Stimulated activated naive CD4-positive, alpha-beta T cell (primary cell): ENCODE results near the gene KRT80.

Experiments used
- DNase-seq, 6 experiments: peaks; one replicate each; lab custom pipeline; 2025; lab: John Stamatoyannopoulos, UW

The KRT80 gene

DNA sequence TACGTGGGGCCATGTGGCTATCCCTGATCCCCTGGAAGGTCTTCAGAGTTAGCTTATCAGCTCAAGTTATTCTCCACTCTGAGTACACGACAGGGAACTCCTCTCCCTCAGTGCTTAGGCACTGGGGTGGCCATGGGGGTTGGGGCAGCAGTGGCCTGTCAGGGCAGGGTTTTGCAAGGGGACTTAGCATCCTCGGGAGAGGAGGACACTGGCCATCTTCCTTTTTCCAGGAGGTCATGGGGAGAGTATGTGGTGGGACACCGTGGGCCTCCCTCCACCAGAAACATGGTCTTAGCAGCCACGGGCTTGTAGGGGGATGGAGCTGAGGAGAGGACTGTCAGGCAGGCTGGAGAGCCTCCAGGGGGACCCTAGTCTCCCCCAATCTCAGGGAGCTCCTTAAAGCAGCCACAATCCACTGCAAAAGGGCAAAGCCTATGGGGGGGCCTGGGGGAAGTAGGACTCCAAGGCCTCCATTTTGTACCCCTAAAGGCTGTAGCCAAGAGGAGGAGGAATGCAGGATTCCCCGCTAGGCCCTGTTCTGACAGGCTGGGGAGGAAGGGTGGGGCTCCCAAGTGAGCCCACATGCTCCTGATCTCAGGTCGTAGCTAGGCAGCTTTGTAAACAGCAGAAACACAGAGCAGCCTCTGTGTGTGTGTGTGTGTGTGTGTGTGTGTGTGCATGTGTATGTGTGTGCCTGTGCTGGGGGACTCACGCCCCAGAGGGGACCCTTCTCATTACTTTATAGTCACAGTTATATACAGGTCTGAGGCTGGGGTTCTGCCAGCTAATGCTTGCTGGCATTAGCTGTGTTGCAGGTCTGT is 36.6 kb downstream of the KRT80 start:
- DNase-seq: peak; percentile 21 to 78 (median 60)

DNA sequence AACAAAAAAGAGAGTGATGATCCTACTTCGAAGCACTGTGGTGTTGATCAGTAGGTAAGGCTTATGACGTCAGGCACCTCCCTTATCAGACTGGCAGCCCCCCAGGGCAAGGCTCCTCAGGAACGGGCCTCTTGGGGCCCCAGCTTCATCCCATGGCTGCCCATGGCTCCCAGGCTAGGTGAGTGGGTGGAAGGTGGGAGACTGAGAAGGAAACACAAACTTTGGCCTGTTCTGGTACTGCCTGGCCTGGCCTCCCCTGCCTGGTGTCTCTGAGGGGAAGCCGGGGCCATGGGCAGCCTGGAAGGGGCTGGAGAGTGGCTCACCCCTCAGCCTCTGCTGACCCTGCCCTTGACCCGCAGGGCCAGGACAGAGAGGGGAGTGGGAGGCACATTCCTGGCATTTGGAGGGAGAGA is 38.9 kb downstream of the KRT80 start:
- DNase-seq: no peak

DNA sequence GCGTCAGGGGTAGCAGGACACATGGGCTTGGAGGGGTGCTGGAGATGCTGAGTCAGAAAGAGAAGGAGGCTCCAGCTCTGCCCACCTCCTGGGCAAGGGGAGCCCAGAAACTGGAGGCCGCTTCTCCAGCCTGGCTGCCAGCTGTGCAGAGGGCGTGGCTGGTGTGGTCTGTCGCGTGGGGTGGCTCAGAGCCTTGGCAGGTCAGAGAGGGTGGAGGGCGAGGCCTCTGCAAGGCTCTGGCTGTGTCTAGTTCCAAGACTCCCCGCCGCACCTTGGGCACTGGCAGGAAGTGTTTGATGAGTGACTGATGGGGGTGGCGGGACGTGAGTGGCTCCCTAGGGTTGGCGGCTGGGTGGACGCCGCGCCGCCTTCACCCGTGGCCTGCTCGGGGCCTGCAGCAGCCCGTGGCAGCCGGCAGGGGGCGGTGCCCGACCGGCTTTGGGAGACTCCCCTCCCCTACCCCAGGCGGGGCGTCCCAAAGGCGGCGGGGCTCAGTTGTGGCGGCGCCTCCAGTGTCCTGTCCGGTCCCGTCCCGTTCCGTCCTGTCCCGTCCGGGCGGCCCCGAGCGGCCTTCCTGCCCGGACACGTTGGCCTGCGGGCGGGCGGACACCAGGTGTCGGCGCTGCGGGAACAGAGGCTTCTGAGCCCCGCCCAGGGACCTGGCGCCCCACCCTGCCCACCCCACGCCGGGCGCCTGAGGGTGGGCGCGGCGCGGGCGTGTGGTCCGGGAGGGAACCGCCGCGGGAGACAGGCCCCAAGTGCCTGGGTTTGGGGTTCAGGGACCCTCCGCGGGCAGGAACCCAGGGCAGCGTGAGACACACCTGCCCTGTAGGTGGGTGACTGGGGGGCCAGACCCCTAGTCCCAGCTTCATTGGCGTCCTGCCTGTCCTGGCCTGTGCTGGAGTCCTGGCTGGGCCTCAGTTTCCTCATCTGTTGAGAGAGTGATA is 39.7 kb downstream of the KRT80 start:
- peak; percentile 35 to 76 (median 68) for DNase-seq

DNA sequence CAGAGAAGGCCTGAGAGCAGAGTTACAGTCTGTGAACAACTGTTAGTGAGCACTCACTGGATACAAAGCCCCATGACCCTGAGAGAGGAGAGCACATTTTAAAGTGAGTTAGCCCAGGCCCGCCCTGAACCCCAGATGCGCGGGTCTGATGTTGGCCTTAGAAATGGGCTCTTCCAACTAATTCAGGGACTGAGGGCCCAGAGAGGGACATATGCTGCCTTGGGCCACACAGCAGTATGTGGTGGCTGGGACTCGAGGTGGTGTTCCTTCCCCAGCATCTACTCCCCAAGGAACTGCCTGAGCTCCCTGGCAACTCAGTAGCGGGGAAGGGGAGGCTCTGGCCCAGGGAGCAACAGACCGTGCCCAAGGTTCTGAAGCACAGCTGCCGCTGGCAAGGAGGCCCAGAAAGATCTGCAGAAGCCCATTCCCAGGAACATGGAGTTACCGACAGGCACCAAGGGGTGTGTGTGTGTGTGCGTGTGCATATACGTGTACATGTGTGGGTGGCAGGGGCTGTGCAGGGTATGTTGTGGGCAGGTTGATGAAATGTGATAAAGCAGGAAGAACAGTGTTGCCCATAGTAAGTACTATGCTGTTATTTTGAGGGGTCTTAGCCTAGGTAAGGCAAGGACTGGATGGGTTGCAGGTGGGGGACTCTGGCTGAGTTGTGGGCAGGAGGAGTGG is 40.5 kb downstream of the KRT80 start:
- DNase-seq: no peak

DNA sequence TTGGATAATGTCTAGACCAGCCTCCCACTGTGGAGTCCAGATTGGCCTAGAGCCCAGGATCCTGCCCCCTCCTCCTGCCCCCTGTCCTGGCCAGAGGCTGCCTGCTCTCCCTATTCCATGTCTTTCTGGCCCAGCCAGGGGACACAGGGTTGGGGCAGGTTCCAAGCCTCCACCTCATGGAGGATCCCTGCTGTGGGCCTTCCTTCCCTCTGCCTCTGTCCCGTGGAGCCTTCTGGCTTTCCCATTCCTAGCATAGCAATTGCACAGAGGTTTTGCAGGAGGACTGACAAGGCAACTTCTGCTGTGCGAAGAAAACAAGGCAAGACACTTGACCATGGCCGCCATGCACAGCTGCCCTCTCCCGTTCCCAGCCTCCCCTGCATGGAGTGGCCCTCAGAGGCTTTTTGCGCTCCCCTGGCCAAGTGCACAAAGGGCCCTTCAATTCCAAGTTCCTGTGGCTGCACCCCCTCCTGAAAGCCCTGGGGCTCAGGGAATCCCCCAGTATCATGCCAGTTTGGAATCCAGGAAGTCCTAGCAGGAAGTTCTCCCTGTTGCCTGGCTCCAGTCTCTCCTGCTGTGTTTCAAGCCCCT is 42.1 kb downstream of the KRT80 start:
- DNase-seq: no peak

DNA sequence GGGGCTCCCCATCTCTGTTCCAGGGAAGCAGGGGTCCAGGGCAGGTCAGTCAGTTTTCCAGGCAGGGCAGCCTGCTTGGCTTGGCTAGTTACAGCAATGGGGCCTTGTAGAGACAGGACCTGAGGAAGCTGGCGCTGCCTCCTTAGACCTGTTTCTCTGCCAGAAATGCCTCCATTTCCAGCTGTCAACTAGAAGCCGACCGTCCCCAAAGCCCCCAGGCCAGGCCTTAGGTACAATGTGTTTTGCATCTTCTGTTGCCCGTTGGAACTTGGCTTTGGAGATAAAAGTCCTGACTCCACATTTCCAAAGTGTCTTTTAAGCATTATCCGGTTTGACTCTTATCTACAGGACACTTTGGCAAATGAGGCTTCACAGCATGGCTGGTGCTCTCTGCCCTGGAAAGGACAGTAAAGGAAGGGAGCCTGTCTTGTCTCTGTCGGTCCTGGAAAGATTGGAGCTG is 42.6 kb downstream of the KRT80 start:
- DNase-seq: no peak

DNA sequence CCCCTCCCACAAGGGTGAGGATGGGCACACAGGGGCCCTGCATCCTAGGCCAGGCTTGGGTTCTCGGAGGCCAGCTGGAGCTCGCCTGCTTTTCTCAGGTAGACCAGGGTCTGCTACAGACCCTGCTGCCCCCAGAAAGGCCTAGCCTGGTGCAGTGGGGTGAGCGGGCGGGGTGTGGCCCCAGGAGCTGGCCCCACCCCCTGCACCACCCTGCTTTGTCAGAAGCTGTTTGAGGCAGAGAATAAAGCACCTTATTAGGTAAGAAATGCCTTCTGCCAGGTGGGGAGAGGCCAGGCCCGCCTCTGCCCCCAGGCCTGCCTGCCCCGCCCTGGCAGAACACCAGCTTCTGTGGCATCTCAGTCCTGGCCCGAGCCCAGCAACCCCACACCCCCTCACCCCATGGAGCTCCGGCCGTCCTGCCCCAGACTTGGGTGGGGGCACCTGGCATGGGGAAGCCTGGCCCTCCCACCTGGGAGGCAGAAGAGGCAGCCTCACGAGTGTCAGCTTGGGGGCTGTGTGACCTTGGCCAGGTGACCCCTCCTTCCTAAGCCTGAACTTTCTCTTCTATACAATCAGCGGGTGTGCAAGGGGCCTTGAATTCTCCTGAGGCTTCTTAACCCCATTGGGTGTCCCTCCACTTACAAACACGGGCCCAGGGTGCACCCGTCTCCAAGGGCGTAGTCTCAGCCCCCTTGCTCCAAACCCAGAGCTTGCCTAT is 43.2 kb downstream of the KRT80 start:
- no peak for DNase-seq

DNA sequence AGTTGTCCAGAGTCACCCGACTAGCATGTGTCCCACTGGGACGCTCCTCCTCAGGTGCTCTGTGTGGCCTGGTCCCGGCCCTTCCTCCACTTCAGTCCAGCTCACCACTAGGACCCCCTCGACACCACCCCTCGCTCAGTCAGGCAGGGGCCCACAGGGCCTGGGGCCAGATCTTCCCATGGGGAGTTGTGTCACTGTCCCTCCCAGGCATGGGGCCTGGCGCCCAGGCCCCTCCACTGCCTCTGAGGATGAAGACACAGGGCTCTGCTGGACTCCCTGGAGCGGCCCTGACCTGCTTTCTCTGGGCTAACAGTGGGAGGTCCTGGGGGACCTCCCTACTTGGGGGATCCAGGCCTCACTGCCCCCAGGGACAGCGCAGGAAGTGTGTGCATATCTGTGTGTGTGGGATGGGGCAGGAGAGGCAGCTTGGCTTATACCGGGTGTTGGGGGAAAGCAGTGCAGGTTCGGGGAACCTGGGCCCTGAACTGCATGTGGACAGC is 43.8 kb downstream of the KRT80 start:
- DNase-seq: no peak

DNA sequence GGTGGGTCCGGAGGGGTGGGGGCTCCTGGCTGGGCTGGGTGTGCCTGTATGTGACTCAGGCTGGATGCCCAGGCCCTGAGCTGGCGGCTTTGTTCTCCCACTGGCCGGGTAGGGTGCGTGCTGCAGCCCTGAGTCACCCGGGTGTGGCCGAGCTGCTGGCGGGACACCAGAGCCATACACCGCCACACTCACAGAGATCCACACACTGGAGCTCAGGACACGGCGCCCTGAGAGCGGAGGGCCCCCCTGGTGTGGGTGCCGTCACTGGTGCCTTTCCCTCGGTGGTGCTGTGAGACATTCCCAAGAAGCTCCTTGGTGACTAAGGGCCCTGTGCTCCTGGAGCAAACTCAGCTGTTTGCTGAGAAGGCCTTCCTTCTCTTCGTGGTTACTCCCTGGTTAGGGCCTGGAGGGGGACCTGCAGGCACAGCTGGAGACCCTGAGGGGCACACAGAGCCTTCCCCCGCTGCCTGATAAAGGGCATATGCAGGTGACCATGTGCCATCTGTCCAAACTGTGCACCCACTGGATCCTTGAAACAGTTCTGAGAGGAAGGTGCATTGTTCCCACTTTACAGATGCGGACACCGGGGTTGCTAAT is 44.3 kb downstream of the KRT80 start:
- no peak for DNase-seq

DNA sequence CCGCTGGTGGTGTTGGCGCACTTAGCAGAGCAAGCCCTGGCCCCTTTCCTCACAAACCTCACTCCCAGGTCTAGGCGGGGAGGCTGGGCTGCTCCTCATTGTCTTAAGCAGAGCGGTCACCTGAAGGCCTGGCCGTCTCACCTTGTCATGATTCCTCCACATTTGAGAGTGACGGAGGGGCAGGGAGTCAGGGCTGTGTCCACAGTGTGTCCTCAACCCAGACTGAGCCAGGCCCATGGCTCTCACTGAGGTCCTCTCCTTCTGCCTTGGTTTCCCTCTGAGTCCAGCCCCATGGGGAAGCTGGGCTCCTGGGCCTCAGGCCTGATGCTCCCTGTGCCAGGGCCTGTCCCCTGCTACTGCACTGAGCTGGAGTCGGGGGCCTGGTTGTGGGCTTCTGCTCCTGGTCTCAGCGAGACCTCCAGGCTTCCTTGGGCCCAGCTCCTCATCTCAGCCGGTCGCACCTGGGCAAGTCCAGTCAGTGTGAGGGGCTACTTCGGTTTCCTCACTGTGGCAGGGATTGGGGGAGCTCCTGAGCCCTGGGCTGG is 44.9 kb downstream of the KRT80 start:
- no peak for DNase-seq

DNA sequence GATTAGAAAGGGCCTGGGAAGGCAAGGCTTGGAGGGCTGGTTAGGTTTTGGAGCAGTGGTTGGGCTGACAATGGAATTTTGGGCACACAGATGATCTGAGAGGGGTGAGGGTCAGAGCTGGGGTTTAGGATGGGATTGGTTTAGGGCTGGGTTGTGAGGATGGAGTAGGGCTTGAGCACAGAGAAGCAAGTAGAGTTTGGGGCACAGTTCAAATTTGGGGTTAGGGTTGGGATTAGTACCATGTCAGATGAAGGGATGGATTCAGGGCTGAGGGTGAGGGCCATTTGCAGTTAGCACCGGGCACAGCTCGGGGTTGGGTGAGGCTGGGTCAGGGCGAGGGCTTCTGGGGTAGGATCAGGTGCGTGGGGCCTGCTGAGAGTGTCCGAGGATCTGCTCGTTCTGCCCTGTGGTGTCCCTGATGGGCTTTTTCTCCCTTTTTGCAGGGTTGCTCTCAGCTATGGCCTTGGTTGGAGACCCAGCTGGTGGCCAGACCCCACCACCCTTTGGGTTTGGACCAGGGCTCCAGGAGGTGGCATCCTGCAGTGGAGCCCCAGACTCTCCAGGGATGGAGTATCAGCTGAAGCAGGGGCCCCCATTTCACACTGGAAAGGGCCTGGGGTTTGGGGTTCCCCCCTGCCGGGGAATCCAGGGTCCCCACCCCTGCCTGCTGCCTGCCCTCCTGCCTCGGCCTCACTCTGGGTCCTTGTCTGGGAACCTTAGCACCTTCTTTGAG is 45.6 kb downstream of the KRT80 start:
- no peak for DNase-seq

DNA sequence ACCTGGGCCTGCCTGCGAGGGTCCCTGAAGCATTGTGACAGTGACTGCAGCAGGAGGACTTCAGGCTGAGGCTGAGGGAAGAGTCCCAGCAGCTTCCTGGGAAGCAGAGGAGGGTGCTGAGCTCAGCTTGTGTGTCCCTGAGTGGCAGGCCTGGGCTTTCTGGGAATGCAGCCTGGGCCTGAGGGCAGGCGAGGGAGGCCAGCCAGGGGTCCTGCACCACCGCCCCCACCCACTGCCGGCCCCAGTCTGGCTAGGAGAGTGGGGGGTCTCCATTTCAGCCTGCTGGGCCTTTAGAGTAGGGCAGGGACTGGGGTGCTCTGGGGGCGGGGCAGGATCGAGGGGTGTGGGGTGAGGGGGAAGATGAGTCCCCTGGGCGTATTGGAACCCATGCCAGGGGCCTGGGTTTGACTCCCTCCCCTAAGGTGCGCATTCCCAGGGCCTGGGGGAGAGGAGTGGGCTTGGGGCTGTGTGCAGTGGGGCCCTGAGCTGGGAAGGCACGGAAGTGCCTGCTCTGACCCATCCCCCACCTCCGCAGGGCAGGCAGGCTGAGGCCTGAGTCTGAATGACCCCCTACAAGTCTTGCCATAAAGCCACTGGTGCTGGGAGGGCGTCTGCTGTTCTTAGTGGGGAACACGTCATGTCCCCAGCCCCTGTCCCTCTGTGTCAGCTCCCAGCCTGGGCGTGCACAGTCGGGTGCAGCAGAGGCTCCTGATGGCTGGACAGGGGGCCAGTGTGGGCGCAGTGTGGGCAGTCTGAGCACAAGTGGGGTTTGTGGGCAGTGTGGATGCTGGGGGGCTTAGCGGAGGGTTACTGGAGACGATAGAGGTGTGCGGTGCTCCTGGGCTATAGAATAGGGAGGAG is 46.4 kb downstream of the KRT80 start:
- DNase-seq: no peak

DNA sequence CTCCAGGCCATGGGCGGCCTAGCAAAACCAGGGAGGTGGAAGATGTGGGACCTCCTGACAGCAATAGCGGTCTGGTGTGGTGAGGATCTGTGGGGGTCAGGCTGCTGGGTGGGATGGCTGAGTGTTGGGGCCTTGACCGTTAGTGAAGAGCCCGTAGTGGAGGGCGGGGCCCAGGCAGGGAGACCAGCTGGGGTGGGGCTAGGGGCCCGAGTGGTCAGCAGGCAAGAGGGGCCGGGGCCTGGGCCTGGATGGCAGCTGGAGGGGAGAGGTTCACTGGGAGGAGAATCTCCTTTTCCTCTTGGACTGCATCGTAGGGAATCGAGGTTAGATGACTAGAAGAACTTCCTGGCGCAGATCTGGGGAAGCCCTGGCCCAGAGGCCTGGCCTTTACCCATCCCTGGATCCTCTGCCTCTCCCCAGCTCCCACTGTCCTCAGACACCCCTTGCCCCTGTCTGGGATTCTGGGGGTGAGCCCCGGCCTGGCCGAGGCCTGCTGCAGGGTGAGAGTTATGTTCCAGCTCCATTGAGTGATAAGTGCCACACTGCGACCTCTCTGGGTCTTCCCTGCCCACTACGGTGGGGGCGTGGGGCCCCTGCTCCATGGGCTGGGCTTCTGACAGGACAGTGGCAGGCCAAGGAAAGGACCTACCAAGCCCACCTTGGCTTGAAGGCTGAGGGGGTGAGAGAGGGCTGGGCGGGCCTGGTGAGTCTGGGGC is 47.1 kb downstream of the KRT80 start:
- DNase-seq: no peak

DNA sequence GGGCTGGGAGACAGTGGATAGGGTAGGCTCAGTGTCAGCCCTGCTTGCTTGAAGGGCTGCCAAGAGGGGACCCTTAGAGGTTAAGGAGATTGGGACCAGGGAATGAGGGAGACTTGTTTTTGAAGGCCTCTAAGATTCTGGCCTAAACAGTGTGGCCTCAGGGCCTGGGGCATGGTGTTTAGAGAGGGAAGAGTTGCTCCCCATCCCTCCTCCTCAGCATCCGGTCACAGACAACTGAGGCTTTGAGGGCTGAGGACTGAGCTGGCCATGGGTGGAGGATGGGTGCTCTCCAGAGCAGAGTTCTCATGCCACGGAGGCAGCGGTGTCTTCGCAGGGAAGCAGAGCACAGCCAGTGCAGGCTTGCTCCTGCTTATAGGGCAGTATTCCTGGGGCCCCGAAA is 49.4 kb downstream of the KRT80 start:
- no peak for DNase-seq

DNA sequence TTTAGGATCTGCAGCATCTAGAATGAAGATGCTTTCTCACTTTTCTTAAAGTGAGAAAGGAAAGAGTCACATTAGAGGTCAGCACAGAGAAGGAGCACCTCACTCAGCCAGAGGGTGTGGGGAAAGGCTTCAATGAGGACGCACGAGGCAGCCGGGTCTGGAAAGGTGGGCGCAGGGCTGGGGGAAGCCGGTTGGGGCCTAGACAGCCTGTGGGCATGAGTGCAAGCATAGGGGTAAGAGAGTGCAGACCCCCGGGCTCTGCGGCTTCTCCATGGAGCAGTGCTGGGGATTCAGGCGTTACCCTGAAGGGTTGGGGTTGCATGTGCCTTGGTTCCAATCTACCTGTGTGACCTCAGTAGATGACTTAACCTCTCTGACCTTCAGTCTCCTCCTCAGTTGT is 49.9 kb downstream of the KRT80 start:
- no peak for DNase-seq

DNA sequence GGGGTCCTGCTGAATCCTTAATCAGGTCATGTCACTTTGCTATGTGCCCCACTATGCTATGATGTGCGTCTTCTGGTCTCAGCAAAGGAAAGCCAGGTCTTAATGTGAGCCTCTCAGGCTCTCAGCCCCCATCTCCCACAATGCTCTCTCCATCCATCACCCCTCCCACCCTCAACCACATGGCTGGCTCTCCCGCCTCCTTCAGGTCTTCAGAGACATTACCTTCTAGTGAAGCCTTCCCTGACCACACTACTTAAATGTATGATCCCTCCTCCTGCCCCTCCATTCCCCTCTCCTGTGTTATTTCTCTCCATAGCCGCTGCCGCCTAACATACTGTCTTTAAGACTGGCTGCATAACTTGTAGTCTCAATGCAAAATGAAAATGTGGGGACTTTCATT is 50.5 kb downstream of the KRT80 start:
- no peak for DNase-seq

DNA sequence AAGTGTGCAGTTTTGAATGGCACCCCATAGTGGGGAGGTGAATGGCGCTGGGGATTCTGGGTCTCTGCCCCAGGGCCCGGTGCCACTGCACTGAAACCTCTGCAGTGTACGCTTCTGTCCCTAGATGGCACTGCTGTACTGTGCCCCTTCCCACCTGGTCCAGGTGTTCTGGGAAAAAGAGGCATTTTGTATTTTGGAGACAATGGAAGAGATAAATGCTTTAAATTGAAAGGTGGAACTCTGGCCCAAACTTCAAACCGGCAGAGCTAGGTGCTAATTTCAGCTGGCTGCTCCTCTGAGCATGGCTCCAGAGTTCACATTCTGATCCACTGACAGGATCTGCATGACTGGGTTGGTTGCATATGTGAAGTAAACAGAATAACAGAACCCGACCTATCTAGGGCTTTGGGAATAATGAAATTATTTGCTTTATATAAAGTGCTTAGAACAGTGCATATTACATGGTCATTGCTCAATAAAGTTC is 52.2 kb downstream of the KRT80 start:
- DNase-seq: peak in 4 of 6 experiments; percentile 13 to 38 (median 15)

DNA sequence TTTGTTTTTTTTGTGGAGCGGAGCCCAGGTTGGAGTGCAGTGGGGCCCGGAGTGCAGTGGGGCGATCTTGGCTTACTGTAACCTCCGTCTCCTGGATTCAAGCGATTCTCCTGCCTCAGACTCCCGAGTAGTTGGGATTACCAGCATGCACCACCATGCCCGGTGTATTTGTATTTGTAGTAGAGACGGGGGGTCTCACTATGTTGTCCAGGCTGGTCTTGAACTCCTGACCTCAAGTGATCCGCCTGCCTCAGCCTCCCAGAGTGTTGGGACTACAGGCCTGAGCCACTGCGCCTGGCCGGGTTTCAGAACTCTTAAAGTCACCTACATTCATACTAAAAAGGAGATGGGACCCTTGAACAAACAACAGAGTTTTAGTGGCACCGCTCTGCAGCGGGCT is 52.7 kb downstream of the KRT80 start:
- no peak for DNase-seq
